Measurements from ENCODE around the gene PTPN11. TPM values are rescaled to one million over a fixed set of nuclear protein-coding genes. Genes with fewer than 3 reads are reported as not detected.

Gene PTPN11
- total RNA-seq, 4 donors from 2014 or later, result 29.0 to 82.0 (median 57.5) TPM

GRCh38 chr12:112482733-112483132 is 64.0 kb downstream of the PTPN11 start:
- 91 to 92% methylated on average over 2 of the region's 2 CpGs for WGBS, 2 donors
- H3K27me3 ChIP-seq, result no peaks in the 10 kb centered on the region
- H3K4me3 ChIP-seq, result no peak overlapping the region
- no peaks in the 10 kb centered on the region for H3K9me3 ChIP-seq
- no peak for TF ChIP-seq CTCF (IDR thresholded peaks at IDR 0.05)
- TF ChIP-seq POLR2A (IDR thresholded peaks at IDR 0.05), result no peak
- DNase-seq, result no peak
- intact Hi-C loops (cut with DNase I), result no loop called here
- H3K36me3 ChIP-seq, result peaks cover 5 to 100% (median 41%) of the 10 kb centered on the region in 3 donors
- H3K27ac ChIP-seq, result no peak overlapping the region
- H3K4me1 ChIP-seq, result no peaks in the 10 kb centered on the region

GRCh38 chr12:112486361-112486760 is 67.6 kb downstream of the PTPN11 start:
- no peak overlapping the region for H3K27ac ChIP-seq
- no peaks in the 10 kb centered on the region for H3K4me1 ChIP-seq
- no peak for TF ChIP-seq POLR2A (IDR thresholded peaks at IDR 0.05)
- TF ChIP-seq CTCF (IDR thresholded peaks at IDR 0.05), result no peak
- no peak overlapping the region for H3K4me3 ChIP-seq
- no peaks in the 10 kb centered on the region for H3K9me3 ChIP-seq
- intact Hi-C loops (cut with DNase I), result no loop called here
- H3K27me3 ChIP-seq, result no peaks in the 10 kb centered on the region
- peaks cover 9 to 98% (median 49%) of the 10 kb centered on the region in 3 donors for H3K36me3 ChIP-seq
- 88% methylated on average over 3 to 5 of the region's 12 CpGs for WGBS, 2 donors
- DNase-seq, result no peak

GRCh38 chr12:112488257-112488876 is 69.6 kb downstream of the PTPN11 start:
- intact Hi-C loops (cut with DNase I), result no loop called here
- Histone ChIP-seq H3K27ac (no peak overlapping the region), H3K9me3 (no peaks in the 10 kb centered on the region), H3K4me3 (no peak overlapping the region), H3K4me1 (no peaks in the 10 kb centered on the region), H3K36me3 (peaks cover 14 to 98% (median 33%) of the 10 kb centered on the region in 3 donors), H3K27me3 (no peaks in the 10 kb centered on the region)
- 82 to 89% methylated on average over 6 of the region's 6 CpGs for WGBS, 2 donors
- no peak for DNase-seq
- no peak for TF ChIP-seq CTCF (IDR thresholded peaks at IDR 0.05)
- TF ChIP-seq POLR2A (IDR thresholded peaks at IDR 0.05), result no peak

- intact Hi-C loops (cut with DNase I), result no loop called here
- DNase-seq, result no peak
- TF ChIP-seq POLR2A (IDR thresholded peaks at IDR 0.05), result no peak
- no peak for TF ChIP-seq CTCF (IDR thresholded peaks at IDR 0.05)
- peaks cover 14 to 98% (median 29%) of the 10 kb centered on the region in 3 donors for H3K36me3 ChIP-seq
- no peak overlapping the region for H3K27ac ChIP-seq
- H3K9me3 ChIP-seq, result no peaks in the 10 kb centered on the region
- 82 to 88% methylated on average over 6 of the region's 6 CpGs for WGBS, 2 donors
- H3K27me3 ChIP-seq, result no peaks in the 10 kb centered on the region
- H3K4me3 ChIP-seq, result no peak overlapping the region
- H3K4me1 ChIP-seq, result no peaks in the 10 kb centered on the region
Measured at GRCh38 chr12:112489456-112489855, 70.7 kb downstream of the PTPN11 start.

GRCh38 chr12:112496496-112496895 is 77.7 kb downstream of the PTPN11 start:
- 76 to 87% methylated on average over 3 of the region's 3 CpGs for WGBS, 2 donors
- intact Hi-C loops (cut with DNase I), result no loop called here
- no peaks in the 10 kb centered on the region for H3K4me1 ChIP-seq
- H3K36me3 ChIP-seq, result peaks cover 0 to 98% (median 8%) of the 10 kb centered on the region in 3 donors
- H3K4me3 ChIP-seq, result no peak overlapping the region
- no peak for DNase-seq
- H3K27ac ChIP-seq, result no peak overlapping the region
- H3K27me3 ChIP-seq, result no peaks in the 10 kb centered on the region
- TF ChIP-seq POLR2A (IDR thresholded peaks at IDR 0.05), result no peak
- TF ChIP-seq CTCF (IDR thresholded peaks at IDR 0.05), result no peak
- no peaks in the 10 kb centered on the region for H3K9me3 ChIP-seq

Measured in esophagus squamous epithelium (tissue), 5 donors.